Thoracic aorta (tissue), 2 donors: ENCODE results near the gene ABRACL. TPM values are rescaled to one million over a fixed set of nuclear protein-coding genes. Genes with fewer than 3 reads are reported as not detected.

ENCODE experiments used
- ATAC-seq: fragments of 150-250 bp; one replicate; pipeline ENCODE4 v1.8.0; 2017; ENCODE audit warnings: low read depth; ENCODE audit not compliant: insufficient number of reproducible peaks, low FRiP score
- DNase-seq: peaks from one replicate; pipeline ENCODE4 v3.0.0-alpha.2; 2020; ENCODE audit warnings: low spot score
- H3K27ac ChIP-seq, 2 donors: fragments of 200-600 bp; sonication (generic); 1 replicate in 1 of 2; 2 replicates in 1 of 2; pipeline ENCODE4 v1.5.1; 2016; ENCODE audit warnings: mild to moderate bottlenecking in 2 of 2, moderate library complexity in 2 of 2
- H3K27me3 ChIP-seq: fragments of 200-600 bp; sonication (generic); replicated peaks from 2 replicates; pipeline ENCODE4 v1.6.0; 2016; ENCODE audit warnings: mild to moderate bottlenecking; ENCODE audit not compliant: insufficient read depth
- H3K36me3 ChIP-seq: fragments of 200-600 bp; sonication (generic); one replicate; pipeline ENCODE4 v1.5.1; 2016
- H3K4me1 ChIP-seq, 2 donors: fragments of 200-600 bp; sonication (generic); 1 replicate in 1 of 2; 2 replicates in 1 of 2; pipeline versions ENCODE4 v1.5.1 to v1.6.0; 2016; ENCODE audit warnings: low read depth in 2 of 2, mild to moderate bottlenecking in 1 of 2; ENCODE audit not compliant: control insufficient read depth in 1 of 2
- H3K4me3 ChIP-seq: fragments of 200-600 bp; sonication (generic); 2 replicates; pipeline ENCODE4 v1.5.1; 2016; ENCODE audit warnings: mild to moderate bottlenecking
- H3K9me3 ChIP-seq: fragments of 200-600 bp; sonication (generic); 2 replicates; pipeline ENCODE4 v1.5.1; 2016
- total RNA-seq, 2 donors: library from RNA; depleted of rRNA; stranded (reverse); fragments of >200 nt; gene quantifications; one replicate each; pipeline versions ENCODE4 v1.1.0 to v1.2.3, GENCODE V29; 2016
- TF ChIP-seq, protein P1 (sequence below): fragments of 200-600 bp; sonication (generic); IDR thresholded peaks from one replicate; pipeline ENCODE4 v1.5.1; 2019; ENCODE audit warnings: antibody characterized with exemption

Gene ABRACL
- total RNA-seq, 2 donors from 2014 or later = 21.8 to 37.5 TPM

- no peaks in the 10 kb centered on the region for H3K9me3 ChIP-seq
- no peaks in the 10 kb centered on the region for H3K27me3 ChIP-seq
- no peak overlapping the region for H3K4me3 ChIP-seq
- ATAC-seq = no peak
- H3K4me1 ChIP-seq = peaks cover 0 to 4% of the 10 kb centered on the region in 2 donors
- no peak for DNase-seq
- no peaks in the 10 kb centered on the region for H3K36me3 ChIP-seq
- no peak overlapping the region for H3K27ac ChIP-seq
- TF ChIP-seq, protein P1, sequence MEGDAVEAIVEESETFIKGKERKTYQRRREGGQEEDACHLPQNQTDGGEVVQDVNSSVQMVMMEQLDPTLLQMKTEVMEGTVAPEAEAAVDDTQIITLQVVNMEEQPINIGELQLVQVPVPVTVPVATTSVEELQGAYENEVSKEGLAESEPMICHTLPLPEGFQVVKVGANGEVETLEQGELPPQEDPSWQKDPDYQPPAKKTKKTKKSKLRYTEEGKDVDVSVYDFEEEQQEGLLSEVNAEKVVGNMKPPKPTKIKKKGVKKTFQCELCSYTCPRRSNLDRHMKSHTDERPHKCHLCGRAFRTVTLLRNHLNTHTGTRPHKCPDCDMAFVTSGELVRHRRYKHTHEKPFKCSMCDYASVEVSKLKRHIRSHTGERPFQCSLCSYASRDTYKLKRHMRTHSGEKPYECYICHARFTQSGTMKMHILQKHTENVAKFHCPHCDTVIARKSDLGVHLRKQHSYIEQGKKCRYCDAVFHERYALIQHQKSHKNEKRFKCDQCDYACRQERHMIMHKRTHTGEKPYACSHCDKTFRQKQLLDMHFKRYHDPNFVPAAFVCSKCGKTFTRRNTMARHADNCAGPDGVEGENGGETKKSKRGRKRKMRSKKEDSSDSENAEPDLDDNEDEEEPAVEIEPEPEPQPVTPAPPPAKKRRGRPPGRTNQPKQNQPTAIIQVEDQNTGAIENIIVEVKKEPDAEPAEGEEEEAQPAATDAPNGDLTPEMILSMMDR = no peak
Measured at GRCh38 chr6:138996524-138996923, 32.0 kb upstream of the ABRACL start.

DNA sequence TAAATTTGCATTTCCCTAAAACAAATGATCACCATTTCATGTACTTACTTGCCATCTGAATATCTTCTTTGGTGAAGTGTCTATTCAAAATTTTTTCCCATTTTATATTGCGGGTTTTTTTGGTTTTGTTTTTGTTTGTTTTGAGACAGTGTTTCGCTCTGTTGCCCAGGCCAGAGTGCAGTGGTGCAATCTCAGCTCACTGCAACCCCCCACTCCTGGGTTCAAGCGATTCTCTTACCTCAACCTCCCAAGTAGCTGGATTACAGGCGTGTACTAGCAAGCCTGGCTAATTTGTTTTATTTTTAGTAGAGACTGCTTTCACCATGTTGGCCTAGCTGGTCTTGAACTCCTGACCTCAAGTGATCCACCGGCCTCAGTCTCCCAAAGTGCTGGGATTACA, 31.4 kb upstream of the ABRACL start:
- TF ChIP-seq, protein P1 = no peak
- no peak for ATAC-seq
- H3K27ac ChIP-seq = no peak overlapping the region
- H3K36me3 ChIP-seq = no peaks in the 10 kb centered on the region
- no peaks in the 10 kb centered on the region for H3K27me3 ChIP-seq
- DNase-seq = no peak
- no peaks in the 10 kb centered on the region for H3K9me3 ChIP-seq
- H3K4me3 ChIP-seq = no peak overlapping the region
- H3K4me1 ChIP-seq = peaks cover 0 to 4% of the 10 kb centered on the region in 2 donors

GRCh38 chr6:138999949-139000725, 28.4 kb upstream of the ABRACL start:
- H3K4me1 ChIP-seq = peaks cover 0 to 4% of the 10 kb centered on the region in 2 donors
- TF ChIP-seq, protein P1 = no peak
- ATAC-seq = no peak

DNA sequence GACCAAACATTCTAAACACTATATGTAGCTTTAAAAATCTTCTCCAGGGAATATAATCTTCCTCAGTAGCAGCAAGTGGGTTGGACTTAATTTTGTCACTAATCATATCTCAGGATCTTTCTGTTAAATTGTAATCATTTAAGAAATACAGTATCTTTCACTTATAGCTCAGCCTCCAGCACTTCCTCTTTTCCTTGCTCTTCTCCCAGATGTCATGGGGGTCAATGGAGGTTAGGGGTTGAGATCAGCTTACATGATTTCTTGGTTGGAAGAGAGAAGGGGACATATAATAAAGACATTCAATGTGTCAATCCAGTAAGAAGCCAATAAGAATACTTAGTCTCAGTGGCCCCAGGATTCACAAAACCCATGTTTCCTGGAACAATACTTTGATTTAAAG, 24.8 kb upstream of the ABRACL start:
- Histone ChIP-seq H3K9me3 (no peaks in the 10 kb centered on the region), H3K36me3 (no peaks in the 10 kb centered on the region), H3K4me3 (no peak overlapping the region), H3K27ac (no peak overlapping the region), H3K4me1 (no peaks in the 10 kb centered on the region), H3K27me3 (no peaks in the 10 kb centered on the region)
- ATAC-seq (no peak), DNase-seq (no peak)
- TF ChIP-seq, protein P1 = no peak

More at GRCh38 chr6:138999949-139000725, 28.4 kb upstream of the ABRACL start:
- Histone ChIP-seq H3K9me3 (no peaks in the 10 kb centered on the region), H3K27ac (no peak overlapping the region), H3K27me3 (no peaks in the 10 kb centered on the region), H3K4me3 (no peak overlapping the region), H3K36me3 (no peaks in the 10 kb centered on the region)
- no peak for DNase-seq

DNA sequence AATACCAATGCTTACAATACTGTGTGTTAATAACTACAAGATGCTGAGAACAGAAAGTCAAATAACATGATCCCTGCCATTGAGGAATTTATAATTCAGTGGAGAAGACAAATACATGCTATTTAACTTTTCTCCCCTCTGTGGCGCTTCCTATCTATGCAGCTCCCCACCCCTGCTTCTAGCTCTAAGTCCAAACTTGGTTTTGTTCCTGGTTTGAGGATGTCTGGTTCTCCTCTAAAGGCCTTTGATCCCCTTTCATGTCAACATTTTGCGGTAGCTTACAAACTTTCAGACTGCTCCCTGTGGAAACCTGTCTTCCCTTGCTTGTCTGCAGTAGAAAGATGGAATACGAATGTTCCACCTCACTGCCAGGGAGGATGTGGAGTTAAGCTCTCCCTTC, 22.1 kb upstream of the ABRACL start:
- no peaks in the 10 kb centered on the region for H3K4me1 ChIP-seq
- H3K36me3 ChIP-seq = no peaks in the 10 kb centered on the region
- ATAC-seq = no peak
- H3K9me3 ChIP-seq = no peaks in the 10 kb centered on the region
- no peak overlapping the region for H3K27ac ChIP-seq
- TF ChIP-seq, protein P1 = no peak
- H3K27me3 ChIP-seq = no peaks in the 10 kb centered on the region
- H3K4me3 ChIP-seq = no peak overlapping the region
- DNase-seq = no peak
